Activated gamma-delta T cell (primary cell): ENCODE results near the gene ITGB2.

Experiments used
- DNase-seq: peaks from one replicate; lab custom pipeline; 2025; lab: John Stamatoyannopoulos, UW

The ITGB2 gene

DNA sequence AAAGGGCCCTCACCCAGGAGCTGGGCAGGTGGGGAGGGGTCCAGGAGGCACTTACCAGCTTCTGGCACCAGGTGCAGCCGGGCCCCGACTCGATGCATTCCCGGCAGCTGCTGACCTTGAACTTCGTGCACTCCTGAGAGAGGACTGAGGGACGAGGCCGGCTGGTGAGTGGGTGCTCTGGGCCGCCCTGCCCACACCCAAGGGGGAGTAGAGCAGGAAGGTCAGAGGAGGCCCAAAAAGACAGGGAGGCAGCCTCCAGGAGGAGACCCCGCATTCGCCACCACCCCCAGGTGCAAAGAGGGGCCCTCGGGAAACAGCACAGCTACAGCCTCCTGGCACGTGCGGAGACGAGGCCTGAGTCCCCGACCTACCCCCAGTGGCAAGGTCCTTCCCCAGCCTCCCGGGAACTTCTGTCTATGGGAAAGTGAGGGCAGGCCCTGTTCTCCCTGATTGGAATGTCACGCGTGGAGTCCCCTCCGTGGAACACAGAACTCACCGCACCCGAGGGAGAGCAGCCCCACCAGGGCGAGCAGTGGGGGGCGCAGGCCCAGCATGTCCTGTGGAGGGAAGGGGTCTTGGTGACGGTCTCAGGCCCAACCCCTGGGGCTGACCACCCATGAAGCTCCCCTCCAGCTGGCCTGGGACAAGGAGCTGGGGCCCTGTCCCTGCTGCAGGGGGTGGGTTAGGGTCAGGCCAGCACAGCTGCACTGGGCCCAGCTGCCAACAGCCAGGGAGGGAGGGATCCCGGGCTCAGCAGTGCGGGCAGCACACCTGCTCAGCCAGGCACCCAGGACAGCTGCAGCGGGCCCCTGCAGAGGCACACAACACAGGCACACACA, 10.3 kb downstream of the ITGB2 start:
- no peak for DNase-seq

DNA sequence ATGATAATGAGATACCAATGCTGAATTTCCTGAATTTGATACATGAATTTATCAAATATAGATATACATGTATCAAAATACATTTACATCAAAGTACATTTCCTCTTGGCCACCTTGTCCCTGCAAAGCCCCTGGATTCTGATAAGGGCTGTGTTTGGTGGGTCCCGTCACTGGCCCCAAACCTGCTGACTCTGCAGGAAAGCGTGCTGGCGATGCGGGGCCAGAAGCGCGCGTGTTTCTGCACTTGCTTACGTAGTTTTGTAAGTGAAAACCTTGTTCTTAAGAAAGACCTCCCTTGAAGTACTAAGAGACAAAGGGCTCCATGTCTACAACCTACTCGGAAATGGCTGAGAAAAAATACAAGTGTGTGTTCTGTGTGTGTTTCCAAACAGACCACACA, 11.0 kb downstream of the ITGB2 start:
- DNase-seq, result no peak

DNA sequence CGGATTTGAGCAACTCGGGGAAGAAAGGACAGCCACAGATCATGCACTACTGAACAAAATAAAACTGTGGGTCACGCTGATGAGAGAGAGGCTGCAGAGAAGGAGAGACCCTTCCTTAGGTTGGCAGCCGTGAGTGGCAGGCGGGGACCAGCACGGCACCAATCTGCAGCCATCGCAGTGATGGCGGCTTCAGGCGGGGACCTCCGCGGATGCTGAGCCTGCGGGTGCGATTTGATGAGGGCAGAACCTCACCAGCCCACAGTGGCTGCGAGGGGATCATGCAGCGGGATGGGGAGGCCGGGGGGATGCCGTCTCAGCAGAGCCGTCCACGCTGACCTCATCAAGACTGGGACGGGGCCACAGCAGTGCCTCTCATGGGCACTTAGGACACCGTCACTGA, 11.8 kb downstream of the ITGB2 start:
- no peak for DNase-seq

DNA sequence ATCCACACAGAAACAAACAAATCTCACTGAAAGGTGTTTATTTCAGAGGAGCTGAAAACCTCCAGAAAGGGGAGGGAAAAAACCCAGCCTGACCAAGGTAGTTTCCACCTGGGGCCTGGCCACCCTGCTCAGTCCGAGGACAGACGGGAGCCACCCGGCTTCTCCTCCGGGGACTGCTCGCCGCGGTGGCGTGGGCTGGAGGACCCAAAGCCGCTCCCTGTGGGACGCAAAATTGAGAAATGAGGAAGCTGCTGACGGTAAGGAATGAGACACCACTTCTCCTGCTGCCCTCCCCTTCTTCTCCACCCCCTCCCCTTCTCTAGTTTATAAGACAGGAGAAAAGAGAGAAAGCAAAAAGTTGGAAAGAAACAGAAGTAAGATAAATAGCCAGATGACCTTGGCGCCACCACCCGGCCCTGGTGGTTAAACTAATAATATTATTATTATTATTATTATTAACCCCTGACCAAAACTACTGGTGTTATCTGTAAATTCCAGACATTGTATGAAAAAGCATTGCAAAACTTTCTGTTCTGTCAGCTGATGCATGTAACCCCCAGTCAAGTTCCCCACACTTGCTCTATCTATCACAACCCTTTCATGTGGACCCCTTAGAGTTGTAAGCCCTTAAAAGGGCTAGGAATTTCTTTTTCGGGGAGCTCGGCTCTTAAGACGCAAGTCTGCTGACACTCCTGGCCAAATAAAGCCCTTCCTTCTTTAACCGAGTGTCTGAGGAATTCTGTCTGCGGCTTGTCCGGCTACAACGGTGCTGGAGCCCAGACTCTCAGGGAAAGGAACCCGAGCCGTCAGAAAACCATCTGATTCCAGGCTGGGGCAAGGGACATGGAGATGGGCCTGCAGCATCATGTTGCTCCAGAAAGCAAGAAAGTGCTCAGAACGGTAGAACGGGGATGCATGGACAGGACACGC, 12.5 kb downstream of the ITGB2 start:
- DNase-seq, result no peak

- no peak for DNase-seq
Measured at GRCh38 chr21:44907225-44907965, 13.3 kb downstream of the ITGB2 start.

GRCh38 chr21:44905728-44906090, 15.0 kb downstream of the ITGB2 start:
- no peak for DNase-seq

DNA sequence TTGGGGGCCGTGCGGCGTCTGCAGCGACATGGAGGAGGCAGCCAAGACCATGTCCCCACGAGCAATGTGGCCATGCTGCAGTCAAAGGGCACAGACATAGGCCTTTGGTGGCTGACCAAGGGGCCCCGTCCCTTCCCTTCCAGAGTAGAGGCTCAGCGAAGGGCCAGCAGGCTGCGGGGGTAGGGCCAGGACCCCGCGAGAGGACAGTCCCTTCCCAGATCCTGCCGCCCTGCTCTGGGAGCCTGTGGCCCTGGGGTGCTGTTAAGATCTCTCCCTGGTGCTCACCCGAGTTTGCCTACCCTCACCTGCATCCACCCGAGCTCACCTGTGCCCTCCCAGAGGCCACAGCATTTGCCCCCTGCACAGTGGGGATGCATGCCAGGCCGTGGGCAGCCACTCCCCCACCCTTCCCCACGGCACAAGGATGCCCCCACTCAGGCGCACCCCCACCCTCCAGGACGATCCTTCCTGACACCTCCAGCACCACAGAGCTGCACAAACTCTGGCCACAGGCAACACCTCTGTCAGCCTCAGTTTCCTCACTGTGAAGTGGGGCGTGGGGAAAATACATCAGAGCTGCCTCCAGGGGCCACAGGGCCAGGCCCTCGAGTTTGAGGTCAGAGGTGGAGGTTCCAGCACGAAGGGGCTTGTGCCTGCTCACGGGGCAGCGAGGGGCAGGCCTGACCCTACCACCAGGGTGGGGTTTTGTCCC, 15.5 kb downstream of the ITGB2 start:
- DNase-seq, result no peak

DNA sequence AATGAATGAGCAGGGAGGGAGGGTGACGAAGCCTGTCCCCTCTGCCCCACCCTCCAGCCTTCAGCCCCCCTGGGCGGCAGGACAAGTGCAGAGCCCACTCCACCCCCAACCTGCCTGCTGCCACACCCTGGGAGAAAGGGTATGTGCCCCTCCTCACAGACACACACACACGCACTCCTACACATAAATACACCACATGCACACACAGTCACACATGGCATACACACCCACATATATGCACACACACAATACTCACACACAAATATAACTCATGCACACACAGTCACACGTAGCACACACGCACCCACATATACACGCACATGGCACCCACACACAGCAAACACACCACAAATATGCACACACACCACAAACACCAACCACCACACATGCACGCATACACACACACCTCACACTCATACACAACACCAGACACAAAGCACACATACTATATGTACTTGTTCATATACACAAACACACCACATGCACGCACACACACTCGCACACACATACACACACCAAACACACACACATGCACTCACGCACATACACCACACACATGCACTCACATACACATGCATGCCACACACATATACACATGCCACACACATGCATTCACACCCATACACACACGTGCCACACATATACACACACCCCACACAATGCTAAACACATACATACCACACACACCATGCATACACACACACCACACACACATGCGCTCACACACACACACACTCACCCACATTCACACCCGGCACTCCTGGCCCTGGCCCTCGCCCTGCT, 16.4 kb downstream of the ITGB2 start:
- DNase-seq, result no peak

GRCh38 chr21:44903689-44904088, 17.0 kb downstream of the ITGB2 start:
- DNase-seq, result no peak

DNA sequence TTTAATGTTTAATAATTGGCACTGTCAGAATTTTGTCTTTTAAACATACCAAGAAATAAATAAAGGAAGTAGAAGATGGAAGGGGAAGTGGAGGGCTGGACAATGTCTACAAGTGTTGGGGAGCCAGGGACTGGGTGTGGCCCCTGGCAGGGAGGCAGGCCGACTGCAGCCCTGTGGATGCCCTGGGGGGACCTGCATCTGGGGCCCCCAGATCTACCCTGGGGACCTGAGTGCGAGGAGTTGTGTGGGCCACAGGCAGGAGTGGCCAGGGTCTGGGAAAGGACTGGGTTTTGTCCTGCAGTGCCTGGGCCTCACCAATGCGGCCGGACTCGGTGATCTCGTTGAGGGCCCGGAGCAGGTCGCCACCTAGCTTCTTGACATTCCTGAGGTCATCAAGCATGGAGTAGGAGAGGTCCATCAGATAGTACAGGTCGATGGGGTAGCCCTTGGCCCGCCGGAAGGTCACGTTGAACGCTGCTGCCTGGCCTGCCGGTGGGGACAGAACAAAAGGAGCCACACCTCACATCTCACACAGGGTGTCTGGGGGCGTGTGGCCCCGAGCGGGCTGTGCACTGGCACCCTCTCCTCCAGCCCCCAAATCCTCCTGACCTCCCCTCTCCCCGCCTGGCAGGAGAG, 17.5 kb downstream of the ITGB2 start:
- no peak for DNase-seq

- DNase-seq, result no peak
Measured at GRCh38 chr21:44902268-44903049, 18.2 kb downstream of the ITGB2 start.

- DNase-seq, result no peak
Measured at GRCh38 chr21:44901391-44902074, 19.2 kb downstream of the ITGB2 start.

GRCh38 chr21:44900559-44901251, 20.0 kb downstream of the ITGB2 start:
- no peak for DNase-seq

GRCh38 chr21:44899768-44900558, 20.7 kb downstream of the ITGB2 start:
- no peak for DNase-seq

DNA sequence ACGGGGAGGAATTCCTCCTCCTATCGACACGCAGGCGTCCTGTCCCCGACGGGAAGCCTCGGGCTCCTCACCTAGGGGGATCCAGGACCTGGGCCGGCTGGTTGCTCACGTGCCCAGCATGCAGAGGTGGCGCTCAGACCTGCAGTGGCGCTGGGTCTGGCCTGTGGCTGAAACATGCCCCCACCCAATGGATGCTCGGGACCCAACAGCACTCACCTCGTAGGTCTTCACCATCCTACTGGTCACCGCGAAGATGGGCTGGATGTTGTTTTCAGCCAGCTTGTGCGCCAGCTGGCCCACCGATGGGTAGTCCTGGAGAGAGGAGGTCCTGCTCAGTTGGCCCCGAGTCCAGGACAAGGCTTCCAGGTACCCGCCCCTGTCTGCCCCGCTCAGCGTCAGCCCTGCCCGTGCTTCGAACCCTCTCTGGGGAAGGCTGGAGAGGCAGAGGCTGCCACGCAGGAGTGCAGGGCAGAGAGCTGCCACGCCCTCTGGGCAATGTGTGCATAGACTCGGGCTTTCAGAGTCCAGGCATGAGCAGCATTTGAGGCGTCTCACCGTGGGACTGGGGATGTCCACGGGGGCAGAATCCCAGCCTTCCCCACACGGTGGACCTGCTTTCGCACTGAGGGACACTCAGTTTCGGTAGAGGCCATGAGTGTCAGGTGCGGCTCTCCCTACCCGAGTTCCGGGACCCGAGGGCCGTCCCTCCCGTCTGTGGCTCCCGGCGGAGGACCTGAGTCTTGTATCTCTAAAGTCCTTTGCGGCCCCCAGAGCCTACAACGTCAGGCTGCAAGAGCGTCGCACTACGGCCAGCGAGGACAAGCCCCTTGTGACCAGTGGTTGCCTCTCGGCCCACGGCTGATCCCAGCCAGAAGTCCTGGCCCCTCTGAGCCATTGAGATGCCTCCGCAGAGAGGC, 21.6 kb downstream of the ITGB2 start:
- DNase-seq, result no peak

- no peak for DNase-seq
Measured at GRCh38 chr21:44898011-44898488, 22.6 kb downstream of the ITGB2 start.
